ENCODE results near the gene VAC14. TPM values are rescaled to one million over a fixed set of nuclear protein-coding genes. Genes with fewer than 3 reads are reported as not detected.

The VAC14 gene
- total RNA-seq, 2 experiments from 2014 or later, result 23.0 to 23.6 TPM

DNA sequence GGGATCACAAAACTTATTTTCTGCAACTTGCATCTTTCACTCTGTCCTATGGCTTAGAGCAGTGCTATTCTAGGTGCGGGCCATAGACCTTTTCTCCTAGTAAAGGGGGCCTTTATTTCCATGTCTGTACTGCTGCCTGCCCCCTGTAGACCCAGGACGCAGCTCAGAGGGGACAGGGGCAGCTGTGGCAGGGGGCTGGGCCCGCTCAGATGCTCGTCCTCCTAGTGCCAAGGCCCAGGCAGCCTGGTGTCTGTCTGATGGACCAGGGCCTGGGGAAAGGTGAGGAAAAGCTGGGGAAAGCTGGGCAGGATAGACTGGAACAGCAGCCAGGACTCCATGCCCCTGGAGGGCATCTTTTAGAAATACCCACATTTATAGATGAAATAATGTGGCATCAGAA lies 25.6 kb downstream of the VAC14 start:
- Histone ChIP-seq H3K27ac (ENCODE audit: low read depth in 1 of 2, low read length in 2 of 2) (no peak overlapping the region), H3K4me3 (ENCODE audit: low read length) (no peak overlapping the region), H3K36me3 (ENCODE audit: insufficient read depth, low read length) (peaks cover 56% of the 10 kb centered on the region), H3K27me3 (ENCODE audit: control insufficient read depth in 1 of 2, insufficient read depth in 2 of 2, low read length in 2 of 2) (no peaks in the 10 kb centered on the region), H3K4me1 (ENCODE audit: insufficient read depth, low read length) (no peaks in the 10 kb centered on the region), H3K9me3 (ENCODE audit: control insufficient read depth in 1 of 2, insufficient read depth in 1 of 2, low read length in 2 of 2) (no peaks in the 10 kb centered on the region)
- Mint-ChIP-seq H3K4me1 (ENCODE audit: low read depth) (no peaks in the 10 kb centered on the region), H3K4me3 (no peak overlapping the region), H3K27me3 (no peaks in the 10 kb centered on the region), H3K27ac (no peak overlapping the region), H3K36me3 (ENCODE audit: low read depth) (peaks cover 82% of the 10 kb centered on the region), H3K9me3 (no peaks in the 10 kb centered on the region)
- ATAC-seq (ENCODE audit: poor library complexity) (no peak), DNase-seq (no peak)
- ChIA-PET POLR2A (no interaction called here), CTCF (no interaction called here)
- TF ChIP-seq, protein P1, sequence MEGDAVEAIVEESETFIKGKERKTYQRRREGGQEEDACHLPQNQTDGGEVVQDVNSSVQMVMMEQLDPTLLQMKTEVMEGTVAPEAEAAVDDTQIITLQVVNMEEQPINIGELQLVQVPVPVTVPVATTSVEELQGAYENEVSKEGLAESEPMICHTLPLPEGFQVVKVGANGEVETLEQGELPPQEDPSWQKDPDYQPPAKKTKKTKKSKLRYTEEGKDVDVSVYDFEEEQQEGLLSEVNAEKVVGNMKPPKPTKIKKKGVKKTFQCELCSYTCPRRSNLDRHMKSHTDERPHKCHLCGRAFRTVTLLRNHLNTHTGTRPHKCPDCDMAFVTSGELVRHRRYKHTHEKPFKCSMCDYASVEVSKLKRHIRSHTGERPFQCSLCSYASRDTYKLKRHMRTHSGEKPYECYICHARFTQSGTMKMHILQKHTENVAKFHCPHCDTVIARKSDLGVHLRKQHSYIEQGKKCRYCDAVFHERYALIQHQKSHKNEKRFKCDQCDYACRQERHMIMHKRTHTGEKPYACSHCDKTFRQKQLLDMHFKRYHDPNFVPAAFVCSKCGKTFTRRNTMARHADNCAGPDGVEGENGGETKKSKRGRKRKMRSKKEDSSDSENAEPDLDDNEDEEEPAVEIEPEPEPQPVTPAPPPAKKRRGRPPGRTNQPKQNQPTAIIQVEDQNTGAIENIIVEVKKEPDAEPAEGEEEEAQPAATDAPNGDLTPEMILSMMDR (IDR thresholded peaks at IDR 0.05), result no peak
- intact Hi-C loops (cut with DNase I, micrococcal nuclease), result loop anchor here in 1 of 2 experiments (10.0 kb wide), 2 partner anchors 221 to 441 kb away; no protein-coding TSS in a partner anchor

DNA sequence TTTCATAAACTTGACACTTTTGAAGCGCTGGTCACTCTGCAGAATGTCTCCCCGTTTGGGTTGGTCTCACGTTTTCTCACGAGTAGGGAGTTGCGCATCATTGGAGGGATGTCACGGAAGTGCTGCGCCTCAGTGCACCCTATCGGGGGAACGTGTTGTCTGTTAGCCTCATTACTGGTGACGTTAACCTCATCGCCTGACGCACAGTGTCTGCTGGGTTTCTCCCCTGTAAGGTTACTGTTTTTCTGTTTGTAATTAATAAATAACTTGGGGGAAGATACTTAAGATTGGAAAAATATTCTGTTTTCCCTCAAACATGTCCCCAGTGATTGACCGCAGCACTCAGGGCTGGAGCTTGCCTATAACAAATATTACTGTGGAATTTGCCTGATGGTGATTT lies 26.7 kb downstream of the VAC14 start:
- Histone ChIP-seq H3K27me3 (ENCODE audit: control insufficient read depth in 1 of 2, insufficient read depth in 2 of 2, low read length in 2 of 2) (no peaks in the 10 kb centered on the region), H3K9me3 (ENCODE audit: control insufficient read depth in 1 of 2, insufficient read depth in 1 of 2, low read length in 2 of 2) (no peaks in the 10 kb centered on the region), H3K4me3 (ENCODE audit: low read length) (no peak overlapping the region), H3K27ac (ENCODE audit: low read depth in 1 of 2, low read length in 2 of 2) (no peak overlapping the region), H3K4me1 (ENCODE audit: insufficient read depth, low read length) (no peaks in the 10 kb centered on the region), H3K36me3 (ENCODE audit: insufficient read depth, low read length) (peaks cover 57% of the 10 kb centered on the region)
- no peak overlapping the region for H3K27ac Mint-ChIP-seq
- TF ChIP-seq, protein P1 (IDR thresholded peaks at IDR 0.05), result no peak
- no peak for ATAC-seq (ENCODE audit: poor library complexity)
- intact Hi-C loops (cut with DNase I, micrococcal nuclease), result loop anchor here in 1 of 2 experiments (5.0 to 10.0 kb wide), 3 partner anchors 37 to 439 kb away; no protein-coding TSS in a partner anchor
- peaks cover 82% of the 10 kb centered on the region for H3K36me3 Mint-ChIP-seq (ENCODE audit: low read depth)
- no peaks in the 10 kb centered on the region for H3K27me3 Mint-ChIP-seq
- H3K9me3 Mint-ChIP-seq, result no peaks in the 10 kb centered on the region
- H3K4me1 Mint-ChIP-seq (ENCODE audit: low read depth), result no peaks in the 10 kb centered on the region
- ChIA-PET CTCF (no interaction called here), POLR2A (no interaction called here)
- no peak overlapping the region for H3K4me3 Mint-ChIP-seq
- no peak for DNase-seq

DNA sequence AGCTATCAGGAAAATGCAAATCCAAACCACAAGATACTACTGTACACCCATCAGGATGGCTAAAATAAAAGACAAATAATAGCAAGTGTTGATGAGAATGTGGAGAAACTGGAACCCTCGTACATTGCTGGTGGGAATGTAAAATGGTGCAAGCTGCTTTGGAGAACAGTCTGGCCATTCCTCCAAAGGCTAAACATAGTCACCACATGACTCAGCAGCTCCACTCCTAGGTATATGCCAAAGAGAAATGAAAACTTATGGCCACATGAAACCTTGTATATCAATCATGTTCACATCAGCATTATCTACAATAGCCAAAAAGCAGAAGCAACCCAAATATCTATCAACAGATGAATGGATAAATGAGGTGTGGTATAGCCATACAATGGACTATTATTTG lies 28.5 kb downstream of the VAC14 start:
- Histone ChIP-seq H3K9me3 (ENCODE audit: control insufficient read depth in 1 of 2, insufficient read depth in 1 of 2, low read length in 2 of 2) (no peaks in the 10 kb centered on the region), H3K27me3 (ENCODE audit: control insufficient read depth in 1 of 2, insufficient read depth in 2 of 2, low read length in 2 of 2) (no peaks in the 10 kb centered on the region), H3K27ac (ENCODE audit: low read depth in 1 of 2, low read length in 2 of 2) (no peak overlapping the region), H3K36me3 (ENCODE audit: insufficient read depth, low read length) (peaks cover 57% of the 10 kb centered on the region), H3K4me3 (ENCODE audit: low read length) (no peak overlapping the region), H3K4me1 (ENCODE audit: insufficient read depth, low read length) (no peaks in the 10 kb centered on the region)
- Mint-ChIP-seq H3K4me1 (ENCODE audit: low read depth) (no peaks in the 10 kb centered on the region), H3K9me3 (no peaks in the 10 kb centered on the region), H3K27ac (no peak overlapping the region), H3K36me3 (ENCODE audit: low read depth) (peaks cover 75% of the 10 kb centered on the region), H3K4me3 (no peak overlapping the region), H3K27me3 (no peaks in the 10 kb centered on the region)
- DNase-seq (no peak), ATAC-seq (ENCODE audit: poor library complexity) (no peak)
- intact Hi-C loops (cut with DNase I, micrococcal nuclease), result loop anchor here in 1 of 2 experiments (5.0 to 10.0 kb wide), 3 partner anchors 35 to 438 kb away; no protein-coding TSS in a partner anchor
- TF ChIP-seq, protein P1 (IDR thresholded peaks at IDR 0.05), result no peak
- ChIA-PET POLR2A (no interaction called here), CTCF (interaction anchor here (0.6 kb wide), 1 partner anchor 119 kb away, joined by 3 read pairs; no protein-coding TSS in a partner anchor)

Data from CD4-positive, alpha-beta T cell (primary cell).